ENCODE data around the gene ASB11.

- TF ChIP-seq HOXD13 (CRISPR knock-in tag; IDR thresholded peaks at IDR 0.05; ENCODE audit: borderline replicate concordance) (no peak), CTCF (tag by site-specific recombination; IDR thresholded peaks at IDR 0.05) (no peak), SETDB1 (IDR thresholded peaks at IDR 0.05; ENCODE audit: insufficient read length, low read length) (no peak), ZNF544 (tag by site-specific recombination; IDR thresholded peaks at IDR 0.05) (no peak), ZBTB11 (tag by site-specific recombination; conservative IDR thresholded peaks at IDR 0.05; ENCODE audit: low read depth) (no peak), PRDM10 (tag by site-specific recombination; IDR thresholded peaks at IDR 0.05) (no peak), MZF1 (tag by site-specific recombination; IDR thresholded peaks at IDR 0.05; ENCODE audit: borderline replicate concordance) (no peak), ZNF23 (tag by site-specific recombination; IDR thresholded peaks at IDR 0.05; ENCODE audit: borderline replicate concordance) (no peak), ZNF416 (tag by site-specific recombination; IDR thresholded peaks at IDR 0.05) (no peak), TCF7L2 (IDR thresholded peaks at IDR 0.05; ENCODE audit: borderline replicate concordance, low read depth, low read length) (no peak), ZSCAN5A (tag by site-specific recombination; IDR thresholded peaks at IDR 0.05) (no peak), ELK4 (IDR thresholded peaks at IDR 0.05; ENCODE audit: borderline replicate concordance, low read depth, low read length) (no peak), ZNF521 (tag by site-specific recombination; IDR thresholded peaks at IDR 0.05) (no peak), ZNF274 (IDR thresholded peaks at IDR 0.05; ENCODE audit: low read length) (no peak), ZNF274 (tag by site-specific recombination; IDR thresholded peaks at IDR 0.05; ENCODE audit: borderline replicate concordance) (no peak)
Measured at GRCh38 chrX:15244421-15244820, 71.0 kb downstream of the ASB11 start.
